GM12865 (cell line): ENCODE data around the gene ANKZF1.

Source experiments
- DNase-seq: peaks from one replicate; pipeline ENCODE4 v3.0.0; 2010; ENCODE audit warnings: low read depth
- H3K4me3 ChIP-seq: 2 replicates; pipeline ENCODE4 v1.5.1; 2011; ENCODE audit warnings: mild to moderate bottlenecking, low read depth, low read length, control low read depth
- TF ChIP-seq, protein P1 (sequence below): IDR thresholded peaks from 2 replicates; pipeline ENCODE4 v1.5.1; 2011; ENCODE audit warnings: low read length, control low read depth, low read depth, inconsistent platforms; ENCODE audit not compliant: insufficient read depth; ENCODE audit errors: missing control alignments

ANKZF1 gene

DNA sequence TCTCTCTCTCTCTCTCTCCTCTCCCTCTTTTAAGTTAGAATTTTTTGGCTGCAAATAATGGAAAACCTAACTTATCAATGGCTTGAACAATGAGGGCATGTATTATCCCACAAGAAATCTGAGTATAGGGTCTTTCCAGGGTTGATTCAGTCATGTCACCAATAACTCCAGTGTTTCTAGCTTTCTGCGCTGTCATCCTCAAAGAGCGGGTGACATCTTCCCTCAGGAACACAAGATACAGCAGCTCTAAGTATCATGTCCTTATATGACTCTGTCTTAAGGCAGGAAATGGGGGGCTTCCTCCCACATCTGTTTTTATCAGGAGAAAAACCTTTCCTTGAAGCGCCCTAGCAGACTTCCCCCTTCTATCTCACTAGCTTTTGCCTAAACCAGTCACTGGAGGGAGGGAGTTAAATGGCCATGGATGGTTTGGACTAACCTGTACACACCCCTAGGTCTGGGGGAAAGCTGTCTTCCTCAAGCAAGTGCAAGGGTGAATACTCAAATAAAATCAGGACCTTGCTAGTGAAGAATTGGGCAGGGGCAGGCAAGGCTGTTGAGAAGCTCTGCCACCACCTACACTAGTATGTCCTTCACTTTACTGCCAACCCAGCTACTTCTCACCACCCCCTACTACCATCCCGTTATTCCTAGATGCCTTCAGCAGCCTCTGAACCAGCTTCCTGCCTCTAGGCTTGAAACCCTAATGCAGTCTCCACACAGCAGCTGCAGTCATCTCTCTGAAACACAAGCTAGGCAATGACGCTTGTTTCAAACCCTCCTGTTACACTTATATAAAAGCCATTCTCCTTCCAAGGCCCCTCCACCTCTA lies 31.6 kb downstream of the ANKZF1 start:
- no peak overlapping the region for H3K4me3 ChIP-seq
- TF ChIP-seq, protein P1, sequence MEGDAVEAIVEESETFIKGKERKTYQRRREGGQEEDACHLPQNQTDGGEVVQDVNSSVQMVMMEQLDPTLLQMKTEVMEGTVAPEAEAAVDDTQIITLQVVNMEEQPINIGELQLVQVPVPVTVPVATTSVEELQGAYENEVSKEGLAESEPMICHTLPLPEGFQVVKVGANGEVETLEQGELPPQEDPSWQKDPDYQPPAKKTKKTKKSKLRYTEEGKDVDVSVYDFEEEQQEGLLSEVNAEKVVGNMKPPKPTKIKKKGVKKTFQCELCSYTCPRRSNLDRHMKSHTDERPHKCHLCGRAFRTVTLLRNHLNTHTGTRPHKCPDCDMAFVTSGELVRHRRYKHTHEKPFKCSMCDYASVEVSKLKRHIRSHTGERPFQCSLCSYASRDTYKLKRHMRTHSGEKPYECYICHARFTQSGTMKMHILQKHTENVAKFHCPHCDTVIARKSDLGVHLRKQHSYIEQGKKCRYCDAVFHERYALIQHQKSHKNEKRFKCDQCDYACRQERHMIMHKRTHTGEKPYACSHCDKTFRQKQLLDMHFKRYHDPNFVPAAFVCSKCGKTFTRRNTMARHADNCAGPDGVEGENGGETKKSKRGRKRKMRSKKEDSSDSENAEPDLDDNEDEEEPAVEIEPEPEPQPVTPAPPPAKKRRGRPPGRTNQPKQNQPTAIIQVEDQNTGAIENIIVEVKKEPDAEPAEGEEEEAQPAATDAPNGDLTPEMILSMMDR, result no peak
- no peak for DNase-seq

DNA sequence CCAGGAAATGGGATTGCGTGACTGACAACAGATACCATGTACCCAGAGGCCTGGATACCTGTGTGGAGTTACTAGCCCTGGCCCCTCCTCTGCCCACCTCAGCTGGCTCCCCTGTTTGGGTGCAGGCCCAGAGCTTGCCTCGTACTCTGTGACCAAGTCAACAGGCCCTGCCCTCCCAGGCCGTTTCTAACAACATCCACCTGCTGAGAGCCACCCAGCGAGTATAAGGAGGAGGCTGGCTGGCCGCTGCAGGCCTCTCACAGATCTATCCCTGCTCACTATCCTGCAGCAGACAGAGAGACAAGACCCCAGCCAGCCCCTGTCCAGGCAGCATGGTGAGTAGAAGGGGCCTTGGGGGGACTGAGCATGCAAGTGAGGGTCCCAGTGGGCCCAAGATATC lies 36.6 kb downstream of the ANKZF1 start:
- no peak overlapping the region for H3K4me3 ChIP-seq
- DNase-seq, result no peak
- TF ChIP-seq, protein P1, result no peak

DNA sequence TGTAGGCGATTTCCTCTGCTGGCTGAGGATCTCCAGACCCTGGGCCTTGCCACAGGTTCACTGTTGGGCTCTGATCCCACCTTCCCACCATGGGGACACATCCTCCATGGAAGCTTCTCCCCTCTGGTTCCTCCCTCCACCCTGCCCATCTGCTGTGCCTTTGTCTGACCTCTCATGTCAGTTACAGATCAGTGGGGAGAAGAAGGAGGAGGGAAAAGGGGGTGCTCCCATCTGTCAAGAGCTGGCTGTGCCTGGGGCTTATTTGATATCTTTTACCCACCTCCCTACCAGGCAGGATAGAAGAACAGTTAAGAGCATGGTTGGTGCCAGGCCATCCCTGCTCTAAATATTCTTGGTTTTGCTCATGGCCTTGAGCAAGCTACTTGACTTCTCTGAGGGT lies 37.3 kb downstream of the ANKZF1 start:
- no peak overlapping the region for H3K4me3 ChIP-seq
- DNase-seq, result no peak
- TF ChIP-seq, protein P1, result no peak

DNA sequence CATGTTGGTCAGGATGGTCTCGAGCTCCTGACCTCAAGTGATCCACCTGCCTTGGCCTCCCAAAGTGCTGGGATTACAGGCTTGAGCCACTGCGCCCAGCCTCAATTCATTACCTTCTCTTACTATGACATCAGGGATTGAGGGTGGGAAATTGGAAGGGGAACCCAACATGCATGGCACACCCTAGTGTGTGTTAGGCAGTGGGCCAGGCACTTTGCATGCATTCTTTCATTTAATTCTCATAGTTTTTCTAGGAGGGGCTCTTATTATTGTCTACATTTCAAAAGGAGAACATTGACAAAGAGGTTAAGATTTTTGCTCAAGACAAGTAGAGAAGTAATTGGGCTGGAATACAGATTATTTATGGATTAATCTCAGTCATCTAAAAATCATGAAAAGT lies 38.7 kb downstream of the ANKZF1 start:
- DNase-seq, result no peak
- TF ChIP-seq, protein P1, result no peak
- no peak overlapping the region for H3K4me3 ChIP-seq

DNA sequence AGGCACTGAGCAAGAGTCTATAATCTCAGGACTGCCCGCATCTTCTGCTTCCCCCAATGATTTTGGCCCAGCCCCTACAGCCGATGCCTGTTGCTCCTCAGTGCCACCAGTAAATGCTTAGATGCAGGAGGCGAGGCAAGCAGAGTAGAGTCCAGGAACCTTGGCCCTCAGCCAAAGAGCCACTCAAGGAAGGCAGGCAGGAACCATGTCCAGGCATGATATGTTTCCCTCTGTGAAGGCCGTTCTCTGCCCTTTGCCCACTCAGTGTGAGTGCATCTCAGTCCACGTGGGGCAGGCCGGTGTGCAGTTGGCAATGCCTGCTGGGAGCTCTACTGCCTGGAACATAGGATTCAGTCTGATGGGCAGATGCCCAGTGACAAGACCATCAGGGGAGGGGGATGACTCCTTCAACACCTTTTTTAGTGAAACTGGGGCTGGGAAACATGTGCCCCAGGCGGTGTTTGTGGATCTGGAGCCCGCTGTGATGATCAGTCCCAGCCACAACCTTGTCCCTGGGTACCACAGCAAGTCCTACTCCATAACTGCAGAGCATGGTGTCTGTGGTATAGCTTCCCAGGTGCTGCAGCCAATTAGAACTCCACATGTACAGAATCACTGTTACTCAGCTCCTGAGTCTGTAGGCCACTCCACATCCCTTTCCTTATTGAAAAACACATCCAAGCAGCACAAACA lies 39.9 kb downstream of the ANKZF1 start:
- DNase-seq, result no peak
- TF ChIP-seq, protein P1, result no peak
- H3K4me3 ChIP-seq, result no peak overlapping the region

DNA sequence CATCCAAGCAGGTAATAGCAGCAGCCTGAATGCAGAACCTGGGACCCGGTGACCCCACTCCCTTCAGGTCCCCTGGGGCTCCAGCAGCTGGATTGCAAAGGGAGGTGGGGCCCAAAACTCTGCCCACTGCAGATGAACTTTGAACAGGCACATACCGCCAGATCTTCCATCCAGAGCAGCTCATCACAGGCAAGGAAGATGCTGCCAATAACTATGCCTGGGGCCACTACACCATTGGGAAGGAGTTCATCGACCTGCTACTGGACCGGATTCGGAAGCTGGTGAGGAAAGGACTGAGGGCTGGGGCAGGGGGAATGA lies 40.4 kb downstream of the ANKZF1 start:
- DNase-seq, result no peak
- TF ChIP-seq, protein P1, result no peak
- H3K4me3 ChIP-seq, result no peak overlapping the region
